H1 (cell line): Measurements from ENCODE around the gene FGD4.

Source experiments
- CEBPB ChIP-seq: IDR thresholded peaks from 2 replicates; pipeline ENCODE4 v1.6.1; 2012; ENCODE audit warnings: low read depth, low read length
- MAFK ChIP-seq: IDR thresholded peaks from 2 replicates; pipeline ENCODE4 v1.6.1; 2012; ENCODE audit warnings: low read depth, mild to moderate bottlenecking, improper control_type of control experiment, low read length
- POLR2A ChIP-seq, 2 experiments: IDR thresholded peaks; 1 replicate in 1 of 2; 2 replicates in 1 of 2; pipeline ENCODE4 v1.6.1; 2011; ENCODE audit warnings: low read depth in 2 of 2, low read length in 2 of 2, mild to moderate bottlenecking in 2 of 2; ENCODE audit errors: control extremely low read depth in 1 of 2
- POLR2AphosphoS5 ChIP-seq: IDR thresholded peaks from 2 replicates; pipeline ENCODE4 v1.6.1; 2011; ENCODE audit warnings: low read depth, low read length
- RFX5 ChIP-seq: IDR thresholded peaks from 2 replicates; pipeline ENCODE4 v1.6.1; 2011; ENCODE audit warnings: low read depth, low read length, improper control_type of control experiment, borderline replicate concordance
- YY1 ChIP-seq: IDR thresholded peaks from 2 replicates; pipeline ENCODE4 v1.6.1; 2011; ENCODE audit warnings: low read depth, mild to moderate bottlenecking, low read length
- TF ChIP-seq, protein P1 (sequence below): IDR thresholded peaks from 2 replicates; pipeline ENCODE4 v1.6.1; 2011; ENCODE audit warnings: low read depth, mild to moderate bottlenecking, low read length; ENCODE audit not compliant: insufficient read depth
- TF ChIP-seq, protein P2 (sequence below), 3 experiments: IDR thresholded peaks; 1 replicate in 2 of 3; 2 replicates in 1 of 3; pipeline versions ENCODE4 v1.5.1 to v1.6.1; 2011; ENCODE audit warnings: low read length in 3 of 3, mild to moderate bottlenecking in 3 of 3, inconsistent platforms in 2 of 3, low read depth in 1 of 3, moderate library complexity in 1 of 3; ENCODE audit not compliant: insufficient read depth in 1 of 3; ENCODE audit errors: control extremely low read depth in 1 of 3
- TF ChIP-seq, protein P3 (sequence below): IDR thresholded peaks from 2 replicates; pipeline ENCODE4 v1.6.1; 2012; ENCODE audit warnings: inconsistent platforms

DNA sequence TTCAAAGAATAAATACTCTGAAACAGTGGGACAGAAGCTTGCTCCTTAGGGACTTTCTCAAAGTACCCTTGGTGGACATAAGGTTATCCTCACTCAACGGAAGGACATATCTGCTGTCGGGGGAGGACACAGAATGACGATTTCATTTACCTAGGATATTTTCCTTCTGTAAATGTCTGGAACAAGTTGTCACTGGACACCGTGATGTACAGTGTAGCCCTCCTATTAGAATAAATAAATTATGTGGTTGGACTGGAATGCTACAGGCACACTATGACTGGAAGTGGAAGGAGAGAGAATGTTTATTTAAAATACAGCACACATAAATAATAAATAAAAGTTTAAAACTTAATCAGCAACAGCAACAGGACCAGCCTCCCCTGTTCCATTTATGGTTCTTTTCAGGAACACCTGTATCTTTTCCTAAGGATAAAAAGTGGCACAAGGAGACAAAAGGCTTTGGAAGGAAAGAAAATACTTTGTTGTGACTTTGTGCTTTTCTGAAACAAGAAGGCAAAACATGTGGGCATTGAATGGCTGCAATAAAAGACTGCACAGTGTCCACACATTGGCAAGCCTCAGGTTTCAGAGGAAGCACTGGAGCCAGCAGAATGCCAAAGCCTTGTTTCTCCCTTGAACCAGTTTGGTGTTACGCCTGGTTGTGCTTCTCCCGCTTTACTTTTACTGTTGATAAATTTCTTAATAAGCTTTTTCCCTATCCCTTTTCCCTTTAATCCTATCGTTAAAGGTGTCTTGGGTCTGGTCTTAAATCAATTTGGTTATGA is 36.8 kb downstream of the FGD4 start:
- TF ChIP-seq, protein P1, sequence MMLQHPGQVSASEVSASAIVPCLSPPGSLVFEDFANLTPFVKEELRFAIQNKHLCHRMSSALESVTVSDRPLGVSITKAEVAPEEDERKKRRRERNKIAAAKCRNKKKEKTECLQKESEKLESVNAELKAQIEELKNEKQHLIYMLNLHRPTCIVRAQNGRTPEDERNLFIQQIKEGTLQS, result no peak
- TF ChIP-seq CEBPB (no peak), YY1 (no peak), POLR2AphosphoS5 (no peak), MAFK (no peak), RFX5 (no peak), POLR2A (IDR thresholded peaks at IDR 0.05; ENCODE audit: control extremely low read depth in 1 of 2, low read depth in 2 of 2, low read length in 2 of 2) (no peak)
- TF ChIP-seq, protein P2, sequence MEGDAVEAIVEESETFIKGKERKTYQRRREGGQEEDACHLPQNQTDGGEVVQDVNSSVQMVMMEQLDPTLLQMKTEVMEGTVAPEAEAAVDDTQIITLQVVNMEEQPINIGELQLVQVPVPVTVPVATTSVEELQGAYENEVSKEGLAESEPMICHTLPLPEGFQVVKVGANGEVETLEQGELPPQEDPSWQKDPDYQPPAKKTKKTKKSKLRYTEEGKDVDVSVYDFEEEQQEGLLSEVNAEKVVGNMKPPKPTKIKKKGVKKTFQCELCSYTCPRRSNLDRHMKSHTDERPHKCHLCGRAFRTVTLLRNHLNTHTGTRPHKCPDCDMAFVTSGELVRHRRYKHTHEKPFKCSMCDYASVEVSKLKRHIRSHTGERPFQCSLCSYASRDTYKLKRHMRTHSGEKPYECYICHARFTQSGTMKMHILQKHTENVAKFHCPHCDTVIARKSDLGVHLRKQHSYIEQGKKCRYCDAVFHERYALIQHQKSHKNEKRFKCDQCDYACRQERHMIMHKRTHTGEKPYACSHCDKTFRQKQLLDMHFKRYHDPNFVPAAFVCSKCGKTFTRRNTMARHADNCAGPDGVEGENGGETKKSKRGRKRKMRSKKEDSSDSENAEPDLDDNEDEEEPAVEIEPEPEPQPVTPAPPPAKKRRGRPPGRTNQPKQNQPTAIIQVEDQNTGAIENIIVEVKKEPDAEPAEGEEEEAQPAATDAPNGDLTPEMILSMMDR (IDR thresholded peaks at IDR 0.05; ENCODE audit: control extremely low read depth in 1 of 3, insufficient read depth in 1 of 3, low read depth in 1 of 3, low read length in 3 of 3), result no peak
- TF ChIP-seq, protein P3, sequence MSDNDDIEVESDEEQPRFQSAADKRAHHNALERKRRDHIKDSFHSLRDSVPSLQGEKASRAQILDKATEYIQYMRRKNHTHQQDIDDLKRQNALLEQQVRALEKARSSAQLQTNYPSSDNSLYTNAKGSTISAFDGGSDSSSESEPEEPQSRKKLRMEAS, result no peak
